HEK293T (cell line): ENCODE results near the gene GSTP1.

Experiments
- CTCF ChIA-PET: fragments of 350-600 bp; formaldehyde crosslinking; extraction: SDS; loops from one replicate; lab custom pipeline; 2021; ENCODE audit warnings: antibody characterized with exemption, inconsistent platforms; lab: Yijun Ruan, JAX
- POLR2A ChIA-PET: fragments of 350-600 bp; formaldehyde crosslinking; extraction: SDS; loops from one replicate; lab custom pipeline; 2020; ENCODE audit warnings: antibody characterized with exemption, inconsistent platforms; lab: Yijun Ruan, JAX
- DNase-seq: peaks from one replicate; pipeline ENCODE4 v3.0.0; 2012; ENCODE audit warnings: mixed read lengths; ENCODE audit errors: extremely low spot score
- ARNT ChIP-seq: fragments of 450-650 bp; IDR thresholded peaks from 2 replicates; pipeline ENCODE4 v1.6.1; 2017; ENCODE audit warnings: mild to moderate bottlenecking
- BHLHE40 ChIP-seq: fragments of 450-650 bp; IDR thresholded peaks from 2 replicates; pipeline ENCODE4 v1.6.1; 2016; ENCODE audit warnings: mild to moderate bottlenecking, moderate library complexity, borderline replicate concordance
- CTBP1 ChIP-seq: fragments of 450-650 bp; IDR thresholded peaks from 2 replicates; pipeline ENCODE4 v1.6.1; 2016; ENCODE audit warnings: borderline replicate concordance
- ELF4 ChIP-seq: fragments of 450-650 bp; IDR thresholded peaks from 2 replicates; pipeline ENCODE4 v1.6.1; 2017; ENCODE audit warnings: antibody characterized with exemption
- FOXA1 ChIP-seq: fragments of 450-650 bp; IDR thresholded peaks from 2 replicates; pipeline ENCODE4 v1.6.1; 2016; ENCODE audit warnings: mild to moderate bottlenecking
- FOXK2 ChIP-seq: fragments of 450-650 bp; IDR thresholded peaks from 2 replicates; pipeline ENCODE4 v1.6.1; 2016; ENCODE audit warnings: mild to moderate bottlenecking
- FOXM1 ChIP-seq: fragments of 450-650 bp; IDR thresholded peaks from 2 replicates; pipeline ENCODE4 v1.6.1; 2017; ENCODE audit warnings: mild to moderate bottlenecking, borderline replicate concordance
- HDGF ChIP-seq: fragments of 450-650 bp; IDR thresholded peaks from 2 replicates; pipeline ENCODE4 v1.6.1; 2017; ENCODE audit warnings: antibody characterized with exemption, borderline replicate concordance
- L3MBTL2 ChIP-seq: fragments of 450-650 bp; conservative IDR thresholded peaks from 2 replicates; pipeline ENCODE4 v1.6.1; 2016; ENCODE audit warnings: mild to moderate bottlenecking
- LEF1 ChIP-seq: fragments of 450-650 bp; IDR thresholded peaks from 2 replicates; pipeline ENCODE4 v1.6.1; 2017; ENCODE audit warnings: mild to moderate bottlenecking, borderline replicate concordance
- NFRKB ChIP-seq: fragments of 450-650 bp; IDR thresholded peaks from 2 replicates; pipeline ENCODE4 v1.6.1; 2016; ENCODE audit warnings: mild to moderate bottlenecking, moderate library complexity
- PKNOX1 ChIP-seq: fragments of 450-650 bp; IDR thresholded peaks from 2 replicates; pipeline ENCODE4 v1.6.1; 2016
- SP1 ChIP-seq: fragments of 450-650 bp; IDR thresholded peaks from 2 replicates; pipeline ENCODE4 v1.6.1; 2017
- SUZ12 ChIP-seq: fragments of 450-650 bp; IDR thresholded peaks from 2 replicates; pipeline ENCODE4 v1.6.1; 2016; ENCODE audit warnings: mild to moderate bottlenecking
- TARDBP ChIP-seq: fragments of 450-650 bp; IDR thresholded peaks from 2 replicates; pipeline ENCODE4 v1.6.1; 2016
- ZNF384 ChIP-seq: fragments of 450-650 bp; IDR thresholded peaks from 2 replicates; pipeline ENCODE4 v1.6.1; 2016

Gene GSTP1

GRCh38 chr11:67613960-67614715 lies 30.5 kb downstream of the GSTP1 start:
- TF ChIP-seq ELF4 (no peak), SP1 (no peak), TARDBP (no peak), NFRKB (no peak), FOXA1 (no peak), CTBP1 (no peak), ARNT (no peak), LEF1 (no peak), SUZ12 (no peak), FOXM1 (no peak), FOXK2 (no peak), L3MBTL2 (no peak), HDGF (no peak), BHLHE40 (no peak), PKNOX1 (no peak), ZNF384 (no peak)
- POLR2A ChIA-PET = interaction anchor here (0.6 to 3.0 kb wide), 3 partner anchors 15 to 41 kb away, joined by 3 to 13 read pairs (median 4); partner anchors contain the start of gene GSTP1
- peak; percentile 66 for DNase-seq
- CTCF ChIA-PET = interaction anchor here (0.5 to 2.9 kb wide), 10 partner anchors 8 to 99 kb away, joined by 3 to 15 read pairs (median 4); partner anchors contain the start of gene NUDT8

- no peak for TF ChIP-seq ARNT
- TF ChIP-seq ZNF384 = no peak
- no peak for TF ChIP-seq TARDBP
- TF ChIP-seq LEF1 = no peak
- no peak for TF ChIP-seq PKNOX1
- no peak for TF ChIP-seq HDGF
- no peak for TF ChIP-seq FOXK2
- TF ChIP-seq L3MBTL2 = no peak
- no peak for TF ChIP-seq ELF4
- no peak for TF ChIP-seq FOXA1
- no peak for TF ChIP-seq SP1
- no peak for TF ChIP-seq FOXM1
- TF ChIP-seq BHLHE40 = no peak
- TF ChIP-seq SUZ12 = no peak
- TF ChIP-seq NFRKB = no peak
- TF ChIP-seq CTBP1 = no peak
- peak; percentile 70 for DNase-seq
- CTCF ChIA-PET = interaction anchor here (0.5 to 2.9 kb wide), 10 partner anchors 9 to 99 kb away, joined by 3 to 15 read pairs (median 4); partner anchors contain the start of gene NUDT8
- POLR2A ChIA-PET = interaction anchor here (0.6 to 3.0 kb wide), 3 partner anchors 14 to 42 kb away, joined by 3 to 13 read pairs (median 4); partner anchors contain the start of gene GSTP1
Measured at GRCh38 chr11:67614730-67615714, 31.4 kb downstream of the GSTP1 start.

GRCh38 chr11:67615728-67616430 lies 32.3 kb downstream of the GSTP1 start:
- no peak for DNase-seq
- no peak for TF ChIP-seq FOXA1
- TF ChIP-seq L3MBTL2 = no peak
- no peak for TF ChIP-seq ZNF384
- no peak for TF ChIP-seq LEF1
- ChIA-PET POLR2A (no interaction called here), CTCF (interaction anchor here (1.8 kb wide), 1 partner anchor 13 kb away, joined by 10 read pairs; the partner anchor contains the start of gene NUDT8)

- TF ChIP-seq SP1 (no peak), LEF1 (no peak), FOXA1 (no peak), L3MBTL2 (no peak), PKNOX1 (no peak), TARDBP (no peak), HDGF (no peak), FOXM1 (no peak), SUZ12 (no peak), CTBP1 (no peak), ELF4 (no peak), FOXK2 (no peak), BHLHE40 (no peak), ZNF384 (no peak), NFRKB (no peak), ARNT (no peak)
- ChIA-PET POLR2A (no interaction called here), CTCF (interaction anchor here (1.8 kb wide), 1 partner anchor 13 kb away, joined by 10 read pairs; the partner anchor contains the start of gene NUDT8)
- no peak for DNase-seq
Measured at GRCh38 chr11:67616431-67617242, 33.0 kb downstream of the GSTP1 start.
